BJ (cell line): ENCODE results near the gene SPSB2. TPM values are rescaled to one million over a fixed set of nuclear protein-coding genes. Genes with fewer than 3 reads are reported as not detected.

Source experiments
- CTCF ChIA-PET: fragments of 350-600 bp; formaldehyde crosslinking; extraction: SDS; loops from one replicate; lab custom pipeline; 2021; ENCODE audit warnings: antibody characterized with exemption, inconsistent platforms; lab: Yijun Ruan, JAX
- POLR2A ChIA-PET: fragments of 300-600 bp; sonication (Branson Sonifier 250); formaldehyde crosslinking; extraction: SDS; loops from one replicate; lab custom pipeline; 2021; ENCODE audit warnings: antibody characterized with exemption; lab: Charles Lee
- DNase-seq: peaks from one replicate; pipeline ENCODE4 v3.0.0-alpha.2; 2011; ENCODE audit warnings: low read depth
- H3K27me3 ChIP-seq: 2 replicates; pipeline ENCODE4 v1.6.0; 2011; ENCODE audit warnings: low read length; ENCODE audit not compliant: control insufficient read depth, insufficient read depth
- H3K36me3 ChIP-seq: 2 replicates; pipeline ENCODE4 v1.5.1; 2011; ENCODE audit warnings: low read length; ENCODE audit not compliant: control insufficient read depth, insufficient read depth
- H3K4me3 ChIP-seq: 2 replicates; pipeline ENCODE4 v1.5.1; 2011; ENCODE audit warnings: low read depth, mild to moderate bottlenecking, control low read depth, low read length
- CTCF ChIP-seq: IDR thresholded peaks from 2 replicates; pipeline ENCODE4 v1.5.1; 2011; ENCODE audit warnings: low read depth, mild to moderate bottlenecking, control low read depth, inconsistent platforms, low read length, moderate library complexity; ENCODE audit not compliant: insufficient read depth
- polyA plus RNA-seq: library from polyadenylated mRNA; depleted of rRNA; stranded (reverse); fragments of >200 nt; gene quantifications from 2 replicates; pipeline ENCODE4 v1.2.3, GENCODE V29; 2011

SPSB2 gene
- polyA plus RNA-seq, 1 experiment = 7.3 TPM

GRCh38 chr12:6830286-6830890 is 42.7 kb downstream of the SPSB2 start:
- H3K4me3 ChIP-seq = no peak overlapping the region; the same call in 1 of the 2 replicates
- no peak for TF ChIP-seq CTCF
- POLR2A ChIA-PET = interaction anchor here (0.9 kb wide), 1 partner anchor 21 kb away, joined by 4 read pairs; the partner anchor contains the start of gene USP5
- CTCF ChIA-PET = interaction anchor here (0.9 to 12.9 kb wide), 6 partner anchors 9 to 94 kb away, joined by 3 to 92 read pairs (median 4); partner anchors contain the start of genes GPR162 and MLF2
- H3K27me3 ChIP-seq = no peaks in the 10 kb centered on the region
- no peak for DNase-seq
- peaks cover 22% of the 10 kb centered on the region for H3K36me3 ChIP-seq

- POLR2A ChIA-PET = no interaction called here
- peak overlapping the region; percentile 93 for H3K4me3 ChIP-seq
These were observed 43.4 kb downstream of the SPSB2 start for GRCh38 chr12:6829536-6830220.

GRCh38 chr12:6828781-6829535 is 44.1 kb downstream of the SPSB2 start:
- no peak for TF ChIP-seq CTCF
- ChIA-PET POLR2A (interaction anchor here (1.0 kb wide), 1 partner anchor 140 kb away, joined by 4 read pairs; the partner anchor contains the start of gene ZNF384), CTCF (interaction anchor here (0.8 to 12.9 kb wide), 9 partner anchors 10 to 209 kb away, joined by 3 to 92 read pairs (median 4); partner anchors contain the start of genes CDCA3, MLF2 and USP5)
- Histone ChIP-seq H3K36me3 (peaks cover 21% of the 10 kb centered on the region), H3K4me3 (peak overlapping the region; percentile 93), H3K27me3 (no peaks in the 10 kb centered on the region)
- no peak for DNase-seq

More at GRCh38 chr12:6829536-6830220, 43.4 kb downstream of the SPSB2 start:
- CTCF ChIA-PET = interaction anchor here (0.8 to 12.9 kb wide), 7 partner anchors 10 to 210 kb away, joined by 3 to 92 read pairs (median 4); partner anchors contain the start of genes CDCA3, MLF2 and USP5
- no peak for DNase-seq
- Histone ChIP-seq H3K27me3 (no peaks in the 10 kb centered on the region), H3K36me3 (peaks cover 22% of the 10 kb centered on the region)
- peak; percentile 41 for TF ChIP-seq CTCF

- DNase-seq = no peak
- Histone ChIP-seq H3K27me3 (no peaks in the 10 kb centered on the region), H3K4me3 (peak within 1 kb of the TSS; percentile 93), H3K36me3 (peaks cover 16% of the 10 kb centered on the region)
- CTCF ChIA-PET = interaction anchor here (0.8 to 12.9 kb wide), 9 partner anchors 11 to 208 kb away, joined by 3 to 92 read pairs (median 4); partner anchors contain the start of genes CDCA3, MLF2 and USP5
- no peak for TF ChIP-seq CTCF
- POLR2A ChIA-PET = interaction anchor here (0.6 to 1.0 kb wide), 2 partner anchors 44 to 139 kb away, joined by 4 to 5 read pairs; partner anchors contain the start of gene ZNF384
These were observed 44.9 kb downstream of the SPSB2 start, which contains the start of gene P3H3 for GRCh38 chr12:6827982-6828780. Gene P3H3, plus strand, starts transcription at chr12:6828407. Its CDS starts 34 bp downstream, at chr12:6828441.
